Dendritic cell treated with granulocyte-macrophage colony-stimulating factor and Interleukin-4, amounts not matched to agents 40 ng/mL and 50 ng/mL, for 4 days (primary cell): ENCODE results near the gene CORO2B.
"Not testable (repeated sequence)": the region's sequence is repeated elsewhere in the genome, so short reads cannot be mapped to it uniquely, and the experiment has no call there.

Experiments
- H3K27ac Mint-ChIP-seq: one replicate; pipeline ENCODE4 v1.8.0; 2022; ENCODE audit warnings: mild to moderate bottlenecking, mixed read lengths
- H3K27me3 Mint-ChIP-seq: one replicate; pipeline ENCODE4 v1.8.0; 2022; ENCODE audit warnings: mild to moderate bottlenecking, mixed read lengths
- H3K36me3 Mint-ChIP-seq: one replicate; pipeline ENCODE4 v1.8.0; 2022; ENCODE audit warnings: low read depth, mixed read lengths
- H3K4me1 Mint-ChIP-seq: one replicate; pipeline ENCODE4 v1.8.0; 2022; ENCODE audit warnings: low read depth, mixed read lengths
- H3K4me3 Mint-ChIP-seq: one replicate; pipeline ENCODE4 v1.8.0; 2022; ENCODE audit warnings: mild to moderate bottlenecking, moderate library complexity, mixed read lengths
- H3K9me3 Mint-ChIP-seq: one replicate; pipeline ENCODE4 v1.8.0; 2022; ENCODE audit warnings: mixed read lengths
- intact Hi-C: fragments of 100-400 bp; cut with micrococcal nuclease; formaldehyde crosslinking; loops from one replicate; pipeline ENCODE4 v1.15.0; 2022

The CORO2B gene

DNA sequence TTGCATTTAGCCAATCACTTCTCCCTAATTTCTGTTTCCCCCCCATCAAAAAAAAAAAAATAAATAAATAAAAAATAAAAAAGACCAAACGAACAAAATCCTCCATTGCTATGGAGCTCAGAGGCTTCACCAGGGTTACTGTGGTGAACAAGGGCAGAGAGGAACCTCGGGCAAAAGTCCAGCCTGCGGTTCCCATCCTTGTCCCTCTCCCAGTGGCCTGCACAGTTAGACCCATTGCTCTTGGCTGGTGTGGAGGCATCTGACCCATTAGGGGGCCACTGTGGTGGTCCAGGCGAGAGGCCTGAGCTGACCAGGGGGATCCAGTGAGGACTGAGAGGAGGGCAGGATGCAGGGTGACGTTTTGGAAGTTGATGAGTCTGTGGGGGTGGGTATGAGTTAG, 18.8 kb downstream of the CORO2B start:
- H3K36me3 Mint-ChIP-seq, result no peaks in the 10 kb centered on the region

DNA sequence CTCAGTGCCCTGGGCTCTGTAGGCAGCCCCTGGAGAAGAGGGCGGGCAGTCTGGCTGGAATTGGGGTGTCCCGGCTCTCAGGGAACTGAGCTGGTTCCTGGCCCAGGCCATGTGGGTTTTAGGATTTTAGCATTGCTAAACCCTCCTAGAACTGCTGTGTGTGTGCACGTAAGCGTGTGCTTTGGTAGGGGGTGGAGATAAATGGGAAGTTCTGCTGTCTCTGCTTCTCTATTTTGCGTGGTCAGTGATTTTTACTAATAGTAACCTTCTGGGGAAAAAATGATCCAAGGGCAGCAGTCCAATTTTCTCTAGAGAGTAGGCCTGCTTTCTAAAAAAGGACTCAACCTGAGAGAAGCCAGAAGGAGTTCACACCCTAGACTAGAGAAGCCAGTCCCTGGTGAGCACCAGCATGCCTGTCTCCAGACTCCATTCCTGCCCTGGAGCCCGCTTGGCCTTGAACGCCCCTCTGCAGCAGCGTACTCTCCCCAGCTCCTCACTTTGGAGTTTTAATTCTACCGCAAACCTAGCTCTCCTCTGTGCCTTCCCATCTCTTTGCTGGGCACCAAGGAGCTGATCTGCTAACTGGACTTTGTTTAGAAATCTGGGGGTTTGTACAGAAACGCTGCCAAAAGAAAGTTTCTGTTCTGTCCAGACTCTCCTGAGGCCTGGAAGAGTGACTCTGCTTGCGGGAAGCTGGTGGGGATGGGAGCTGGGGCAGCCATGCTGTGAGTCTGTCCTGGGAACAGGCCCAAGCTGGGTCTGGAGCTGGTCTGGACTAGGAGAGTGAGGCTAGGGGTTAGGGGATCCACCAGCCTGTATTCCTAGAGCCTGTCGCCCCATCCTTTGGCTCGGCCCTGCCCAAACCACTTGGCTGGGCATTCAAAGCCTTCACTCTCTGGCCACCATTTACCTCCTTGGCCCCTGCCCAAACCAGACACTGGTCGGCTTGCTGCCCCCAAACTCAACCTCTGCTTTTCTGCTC, 19.7 kb downstream of the CORO2B start:
- Mint-ChIP-seq H3K27ac (peak overlapping the region; percentile 49), H3K9me3 (no peaks in the 10 kb centered on the region), H3K4me3 (no peak overlapping the region), H3K36me3 (no peaks in the 10 kb centered on the region), H3K4me1 (peaks cover 23% of the 10 kb centered on the region), H3K27me3 (peaks cover 21% of the 10 kb centered on the region)
- intact Hi-C loops, result no loop called here

More for the DNA sequence above, 18.8 kb downstream of the CORO2B start:
- intact Hi-C loops, result no loop called here
- peak overlapping the region; percentile 49 for H3K27ac Mint-ChIP-seq
- H3K27me3 Mint-ChIP-seq, result peaks cover 20% of the 10 kb centered on the region
- peaks cover 24% of the 10 kb centered on the region for H3K4me1 Mint-ChIP-seq
- no peak overlapping the region for H3K4me3 Mint-ChIP-seq
- no peaks in the 10 kb centered on the region for H3K9me3 Mint-ChIP-seq

DNA sequence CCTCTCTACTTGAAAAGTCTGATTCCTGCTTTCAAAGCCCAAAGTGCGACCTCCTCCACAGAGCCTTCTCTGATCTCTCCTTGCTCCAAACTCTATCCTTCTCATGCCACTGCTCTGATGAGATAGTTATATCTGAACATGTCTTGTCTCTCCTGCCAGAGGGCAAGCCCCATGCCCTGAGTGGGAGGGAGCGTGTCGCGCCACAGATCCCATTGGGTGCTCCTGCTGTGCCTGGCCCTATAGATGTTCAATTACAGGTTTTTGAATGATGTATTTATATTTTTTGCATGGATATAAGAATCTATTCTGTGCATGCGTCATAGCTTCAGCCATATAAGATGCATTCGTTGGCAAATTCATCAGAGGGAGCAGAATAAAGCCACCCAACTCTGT, 20.4 kb downstream of the CORO2B start:
- Mint-ChIP-seq H3K4me1 (peaks cover 18% of the 10 kb centered on the region), H3K4me3 (no peak overlapping the region), H3K9me3 (no peaks in the 10 kb centered on the region), H3K27ac (no peak overlapping the region), H3K36me3 (no peaks in the 10 kb centered on the region), H3K27me3 (peaks cover 16% of the 10 kb centered on the region)
- intact Hi-C loops, result no loop called here

DNA sequence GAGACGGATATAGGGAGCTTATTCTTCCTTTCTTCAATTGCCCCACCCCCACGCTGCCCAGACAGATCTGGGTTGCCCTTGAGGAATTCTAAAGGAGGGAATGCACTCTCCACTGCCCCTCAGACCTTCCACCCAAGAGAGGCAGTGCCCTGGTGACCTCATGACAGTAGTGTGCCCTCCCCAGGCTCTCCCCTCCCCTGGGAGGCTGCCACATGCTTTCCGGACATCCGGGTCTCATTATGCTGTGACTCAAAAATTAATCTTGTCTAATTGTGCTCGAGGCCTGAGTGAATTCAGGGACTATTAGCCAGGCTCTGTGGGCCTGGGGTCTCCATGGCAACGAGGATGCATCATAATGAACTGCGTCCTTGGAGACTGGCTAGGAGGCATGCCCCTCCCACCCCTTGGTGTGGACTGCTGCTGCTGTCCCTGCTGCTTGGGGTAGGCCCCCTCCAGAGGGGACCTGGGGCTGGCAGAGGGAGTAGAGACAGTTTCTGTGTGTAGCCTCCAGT, 20.8 kb downstream of the CORO2B start:
- Mint-ChIP-seq H3K36me3 (no peaks in the 10 kb centered on the region), H3K27ac (no peak overlapping the region), H3K27me3 (peaks cover 15% of the 10 kb centered on the region), H3K4me3 (no peak overlapping the region), H3K9me3 (no peaks in the 10 kb centered on the region), H3K4me1 (peaks cover 18% of the 10 kb centered on the region)
- intact Hi-C loops, result no loop called here

- Mint-ChIP-seq H3K27ac (no peak overlapping the region), H3K9me3 (peaks cover under 1% of the 10 kb centered on the region), H3K36me3 (no peaks in the 10 kb centered on the region), H3K27me3 (peaks cover 10% of the 10 kb centered on the region), H3K4me1 (peaks cover 18% of the 10 kb centered on the region), H3K4me3 (no peak overlapping the region)
- intact Hi-C loops, result no loop called here
Measured at GRCh38 chr15:68601206-68602197, 22.7 kb downstream of the CORO2B start.

- intact Hi-C loops, result no loop called here
- Mint-ChIP-seq H3K9me3 (peaks cover 8% of the 10 kb centered on the region), H3K27ac (no peak overlapping the region), H3K4me1 (peaks cover 17% of the 10 kb centered on the region), H3K36me3 (no peaks in the 10 kb centered on the region), H3K4me3 (no peak overlapping the region), H3K27me3 (peaks cover 8% of the 10 kb centered on the region)
Measured at GRCh38 chr15:68602459-68603215, 23.8 kb downstream of the CORO2B start.

DNA sequence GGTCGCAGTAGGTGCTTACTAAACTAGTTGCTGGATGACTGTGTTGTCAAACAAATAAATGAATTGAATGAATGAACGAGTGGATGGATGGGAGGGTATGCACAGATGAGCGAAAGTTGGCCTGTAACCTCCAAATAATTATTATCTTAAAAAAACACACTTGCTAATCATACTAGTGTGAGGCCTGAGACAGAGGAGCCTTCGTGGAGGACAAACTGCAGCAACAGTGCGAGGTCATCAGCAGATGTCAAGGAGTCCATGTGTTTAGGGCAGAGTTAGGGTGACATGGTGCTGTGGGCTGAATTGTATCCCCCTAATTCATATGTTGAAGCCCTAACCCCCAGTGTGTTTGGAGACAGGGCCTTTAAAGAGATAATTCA, 24.4 kb downstream of the CORO2B start:
- Mint-ChIP-seq H3K4me1 (peaks cover 11% of the 10 kb centered on the region), H3K9me3 (peaks cover 8% of the 10 kb centered on the region), H3K27ac (no peak overlapping the region), H3K27me3 (peaks cover 4% of the 10 kb centered on the region), H3K36me3 (no peaks in the 10 kb centered on the region), H3K4me3 (no peak overlapping the region)
- intact Hi-C loops, result no loop called here

DNA sequence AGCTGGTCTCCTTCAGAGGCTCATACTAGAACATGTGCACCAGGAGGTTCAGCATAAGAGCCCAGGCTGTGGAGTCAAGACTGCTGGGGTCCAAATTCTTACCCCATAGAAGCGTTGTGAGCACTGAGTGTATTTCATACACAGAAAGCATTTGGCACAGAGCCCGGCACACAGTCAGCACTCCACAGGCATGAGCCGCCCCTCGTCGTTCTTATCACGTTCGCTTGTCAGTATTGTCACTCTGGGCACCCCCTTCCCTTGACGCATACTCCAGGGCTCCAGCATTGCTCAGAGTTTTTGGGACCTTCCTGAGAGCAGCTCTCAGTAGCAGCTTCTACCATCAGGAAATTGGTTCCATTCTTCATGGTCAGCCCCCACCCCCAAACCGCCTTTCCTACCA, 25.2 kb downstream of the CORO2B start:
- intact Hi-C loops, result no loop called here
- Mint-ChIP-seq H3K4me3 (no peak overlapping the region), H3K4me1 (peaks cover 3% of the 10 kb centered on the region), H3K9me3 (peaks cover 8% of the 10 kb centered on the region), H3K27ac (no peak overlapping the region), H3K36me3 (no peaks in the 10 kb centered on the region), H3K27me3 (peaks cover 3% of the 10 kb centered on the region)

GRCh38 chr15:68604840-68605478, 26.2 kb downstream of the CORO2B start:
- H3K36me3 Mint-ChIP-seq, H3K4me1 Mint-ChIP-seq, H3K9me3 Mint-ChIP-seq, H3K27ac Mint-ChIP-seq, H3K4me3 Mint-ChIP-seq, H3K27me3 Mint-ChIP-seq, intact Hi-C loops: not testable (repeated sequence)

DNA sequence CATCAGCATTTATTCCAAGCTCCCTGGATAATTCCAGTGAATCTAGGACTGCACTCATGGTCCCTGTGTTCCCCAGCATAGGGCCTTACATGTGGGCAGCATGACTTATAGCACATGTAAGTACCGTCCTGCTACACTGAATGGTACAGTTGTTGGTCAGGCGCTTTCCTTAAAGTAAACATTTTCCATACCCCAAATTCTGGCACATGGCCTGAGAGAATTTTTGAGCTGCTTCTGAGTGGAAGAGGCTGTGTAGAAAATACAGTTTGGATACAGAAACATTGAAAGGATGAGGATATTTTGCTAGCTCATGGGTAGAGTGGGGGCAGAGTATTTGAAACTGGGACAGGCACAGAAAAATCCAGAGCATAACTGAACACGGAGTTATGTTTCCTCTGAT, 27.6 kb downstream of the CORO2B start:
- Mint-ChIP-seq H3K9me3 (peaks cover 8% of the 10 kb centered on the region), H3K36me3 (no peaks in the 10 kb centered on the region), H3K27ac (no peak overlapping the region), H3K4me1 (no peaks in the 10 kb centered on the region), H3K4me3 (no peak overlapping the region), H3K27me3 (peaks cover 1% of the 10 kb centered on the region)
- intact Hi-C loops, result no loop called here

DNA sequence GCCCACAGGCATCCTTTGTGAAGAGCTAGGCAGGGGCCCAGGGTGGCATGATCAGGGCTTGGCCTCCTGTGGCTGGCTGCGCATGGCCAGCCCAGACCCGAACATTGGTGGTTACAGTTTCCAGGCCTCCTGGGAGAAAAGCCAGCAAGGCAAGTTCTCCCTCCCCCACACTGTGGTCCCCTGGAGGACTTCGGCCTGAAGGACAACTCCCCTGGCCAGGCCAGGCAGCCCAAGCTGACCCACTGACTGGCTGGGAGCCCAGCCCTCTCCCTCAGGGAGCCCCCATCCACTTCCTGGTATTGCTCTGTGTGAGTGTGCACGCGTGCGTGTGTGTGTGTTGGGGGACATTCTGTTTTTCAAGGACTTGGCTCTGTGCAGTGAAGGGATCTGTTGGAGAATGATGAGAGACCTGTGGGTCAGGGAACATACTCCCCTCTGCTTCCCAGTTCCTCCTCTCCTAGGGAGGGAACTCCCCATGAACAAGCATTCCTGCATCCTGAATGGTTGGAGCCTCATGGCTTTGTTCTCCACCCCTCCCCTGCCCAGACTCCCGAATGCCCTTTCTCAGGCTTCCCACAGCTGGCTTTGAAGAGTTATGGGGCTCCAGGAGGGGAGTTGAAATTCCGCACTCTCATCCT, 29.5 kb downstream of the CORO2B start:
- Mint-ChIP-seq H3K9me3 (peaks cover 8% of the 10 kb centered on the region), H3K4me3 (no peak overlapping the region), H3K27me3 (no peaks in the 10 kb centered on the region), H3K36me3 (no peaks in the 10 kb centered on the region), H3K27ac (no peak overlapping the region), H3K4me1 (no peaks in the 10 kb centered on the region)
- intact Hi-C loops, result no loop called here

- Mint-ChIP-seq H3K36me3 (no peaks in the 10 kb centered on the region), H3K27ac (no peak overlapping the region), H3K4me1 (no peaks in the 10 kb centered on the region), H3K27me3 (no peaks in the 10 kb centered on the region), H3K9me3 (peaks cover 8% of the 10 kb centered on the region), H3K4me3 (no peak overlapping the region)
- intact Hi-C loops, result no loop called here
Measured at GRCh38 chr15:68608844-68609232, 30.0 kb downstream of the CORO2B start.

DNA sequence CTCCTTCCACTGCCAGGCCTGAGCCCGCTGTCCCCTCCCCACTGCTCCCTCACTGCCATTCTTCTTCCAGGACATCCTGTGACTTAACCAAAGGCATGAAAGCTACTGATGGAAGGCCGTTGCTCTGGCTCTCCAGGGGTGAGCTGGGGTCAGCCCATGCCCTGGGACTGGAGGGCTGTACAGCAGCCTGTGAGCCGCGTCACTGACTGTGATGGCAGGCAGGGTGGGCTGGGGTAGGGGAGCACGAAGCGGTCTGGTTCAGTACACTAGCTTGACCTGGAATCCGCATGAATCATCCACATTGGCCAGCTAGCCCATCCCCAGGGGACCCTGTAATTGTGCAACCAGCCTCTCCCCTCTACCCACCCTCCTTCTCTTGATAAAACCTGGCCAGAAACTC, 30.8 kb downstream of the CORO2B start:
- Mint-ChIP-seq H3K4me3 (no peak overlapping the region), H3K27me3 (no peaks in the 10 kb centered on the region), H3K4me1 (no peaks in the 10 kb centered on the region), H3K36me3 (no peaks in the 10 kb centered on the region), H3K27ac (no peak overlapping the region), H3K9me3 (peaks cover 8% of the 10 kb centered on the region)
- intact Hi-C loops, result no loop called here
